Caco-2 (cell line): ENCODE data around the gene REPIN1. TPM values are rescaled to one million over a fixed set of nuclear protein-coding genes. Genes with fewer than 3 reads are reported as not detected.

Source experiments
- BruUV-seq: library from RNA; stranded (reverse); fragments of 400-500 nt; replicated peaks from 2 replicates; lab custom pipeline; 2021; lab: Mats Ljungman, UMichigan
- CTCF ChIA-PET: fragments of 300-600 bp; sonication (Branson Sonifier 250); formaldehyde crosslinking; loops from one replicate; lab custom pipeline; 2022; ENCODE audit warnings: antibody characterized with exemption; lab: Charles Lee
- POLR2A ChIA-PET: fragments of 300-600 bp; sonication (Branson Sonifier 250); formaldehyde crosslinking; loops from one replicate; lab custom pipeline; 2022; ENCODE audit warnings: antibody characterized with exemption; lab: Charles Lee
- DNase-seq, 2 experiments: peaks; one replicate each; pipeline versions ENCODE4 v3.0.0 to v3.0.0-alpha.2; 2020 to 2022
- H3K27me3 ChIP-seq: replicated peaks from 2 replicates; pipeline ENCODE4 v1.6.0; 2011; ENCODE audit warnings: low read length; ENCODE audit not compliant: control insufficient read depth, insufficient read depth
- H3K36me3 ChIP-seq: 2 replicates; pipeline ENCODE4 v1.5.1; 2011; ENCODE audit warnings: low read length; ENCODE audit not compliant: control insufficient read depth, insufficient read depth
- H3K4me1 ChIP-seq: fragments of 250-450 bp; sonication (Bioruptor Pico); 2 replicates; pipeline ENCODE4 v1.5.1; 2020; ENCODE audit warnings: mild to moderate bottlenecking
- H3K4me3 ChIP-seq: 2 replicates; pipeline ENCODE4 v1.5.1; 2011; ENCODE audit warnings: low read depth, mild to moderate bottlenecking, control low read depth, low read length
- H3K9me3 ChIP-seq: fragments of 250-450 bp; sonication (Bioruptor Pico); 2 replicates; pipeline ENCODE4 v1.5.1; 2020; ENCODE audit warnings: mild to moderate bottlenecking, moderate library complexity
- H3K27ac Mint-ChIP-seq: one replicate; pipeline ENCODE4 v1.8.0; 2022; ENCODE audit warnings: mixed read lengths; ENCODE audit not compliant: unreplicated experiment
- H3K27me3 Mint-ChIP-seq: one replicate; pipeline ENCODE4 v1.8.0; 2022; ENCODE audit warnings: mixed read lengths; ENCODE audit not compliant: insufficient read depth, unreplicated experiment
- H3K36me3 Mint-ChIP-seq: one replicate; pipeline ENCODE4 v1.8.0; 2022; ENCODE audit warnings: mild to moderate bottlenecking, mixed read lengths; ENCODE audit not compliant: insufficient read depth, unreplicated experiment
- H3K4me1 Mint-ChIP-seq: one replicate; pipeline ENCODE4 v1.8.0; 2022; ENCODE audit warnings: low read depth, mixed read lengths; ENCODE audit not compliant: unreplicated experiment
- H3K4me3 Mint-ChIP-seq: one replicate; pipeline ENCODE4 v1.8.0; 2022; ENCODE audit warnings: mild to moderate bottlenecking, moderate library complexity, mixed read lengths; ENCODE audit not compliant: unreplicated experiment
- H3K9me3 Mint-ChIP-seq: one replicate; pipeline ENCODE4 v1.8.0; 2022; ENCODE audit warnings: mixed read lengths; ENCODE audit not compliant: unreplicated experiment
- intact Hi-C: fragments of 100-400 bp; cut with micrococcal nuclease; formaldehyde crosslinking; loops from one replicate; pipeline ENCODE4 v1.10.0; 2022; ENCODE audit not compliant: unreplicated experiment
- total RNA-seq: library from RNA; stranded (reverse); gene quantifications from 2 replicates; pipeline ENCODE4 v1.2.3, GENCODE V29; 2022
- TF ChIP-seq, protein P1 (sequence below), 2 experiments: fragments of 200-600 bp in 1 of 2; IDR thresholded peaks; 1 replicate in 1 of 2; 2 replicates in 1 of 2; pipeline versions ENCODE4 v1.5.1 to v1.8.0; 2011 to 2022; ENCODE audit warnings: antibody characterized with exemption in 1 of 2, control low read depth in 1 of 2, inconsistent platforms in 1 of 2, low read depth in 1 of 2, low read length in 1 of 2, mild to moderate bottlenecking in 1 of 2, moderate library complexity in 1 of 2; ENCODE audit not compliant: insufficient read depth in 1 of 2, severe bottlenecking in 1 of 2, unreplicated experiment in 1 of 2

Gene REPIN1
- total RNA-seq, 1 experiment from 2014 or later, result 148 TPM

DNA sequence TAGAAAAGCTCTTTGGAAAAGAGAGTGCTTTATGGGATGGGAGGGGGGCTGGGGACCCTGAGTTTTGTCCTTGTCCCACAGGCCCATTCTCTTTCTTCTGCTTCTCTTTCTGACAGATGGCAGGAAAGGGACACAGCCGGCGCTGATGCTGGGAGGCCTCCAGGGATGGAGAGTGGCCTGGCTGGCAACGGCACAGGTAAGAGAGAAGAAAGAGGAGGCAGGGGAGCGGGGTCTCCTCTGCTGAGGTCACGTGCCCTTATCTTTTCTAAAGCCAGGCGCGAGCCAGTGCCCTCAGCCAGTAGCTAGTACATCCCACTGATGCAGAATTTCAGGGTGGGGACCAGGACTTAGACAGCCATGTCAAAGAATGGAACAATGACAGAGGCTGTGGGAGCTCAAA is 19.7 kb downstream of the REPIN1 start:
- no peaks in the 10 kb centered on the region; the same call in 1 of the 2 replicates for H3K36me3 ChIP-seq
- DNase-seq, result no peak
- POLR2A ChIA-PET, result no interaction called here
- H3K4me3 ChIP-seq, result no peak overlapping the region
- intact Hi-C loops, result no loop called here
- peaks cover 4% of the 10 kb centered on the region for H3K4me1 Mint-ChIP-seq
- peaks cover 14% of the 10 kb centered on the region for H3K4me1 ChIP-seq
- H3K9me3 Mint-ChIP-seq, result no peaks in the 10 kb centered on the region
- no peak overlapping the region for H3K27ac Mint-ChIP-seq
- H3K4me3 Mint-ChIP-seq, result no peak overlapping the region
- no peaks in the 10 kb centered on the region for H3K27me3 ChIP-seq
- H3K27me3 Mint-ChIP-seq, result no peaks in the 10 kb centered on the region
- CTCF ChIA-PET, result interaction anchor here (0.6 kb wide), 1 partner anchor 396 kb away, joined by 8 read pairs; no protein-coding TSS in a partner anchor
- no TSS peak for BruUV-seq
- peaks cover 5% of the 10 kb centered on the region for H3K36me3 Mint-ChIP-seq
- no peaks in the 10 kb centered on the region for H3K9me3 ChIP-seq
- TF ChIP-seq, protein P1, sequence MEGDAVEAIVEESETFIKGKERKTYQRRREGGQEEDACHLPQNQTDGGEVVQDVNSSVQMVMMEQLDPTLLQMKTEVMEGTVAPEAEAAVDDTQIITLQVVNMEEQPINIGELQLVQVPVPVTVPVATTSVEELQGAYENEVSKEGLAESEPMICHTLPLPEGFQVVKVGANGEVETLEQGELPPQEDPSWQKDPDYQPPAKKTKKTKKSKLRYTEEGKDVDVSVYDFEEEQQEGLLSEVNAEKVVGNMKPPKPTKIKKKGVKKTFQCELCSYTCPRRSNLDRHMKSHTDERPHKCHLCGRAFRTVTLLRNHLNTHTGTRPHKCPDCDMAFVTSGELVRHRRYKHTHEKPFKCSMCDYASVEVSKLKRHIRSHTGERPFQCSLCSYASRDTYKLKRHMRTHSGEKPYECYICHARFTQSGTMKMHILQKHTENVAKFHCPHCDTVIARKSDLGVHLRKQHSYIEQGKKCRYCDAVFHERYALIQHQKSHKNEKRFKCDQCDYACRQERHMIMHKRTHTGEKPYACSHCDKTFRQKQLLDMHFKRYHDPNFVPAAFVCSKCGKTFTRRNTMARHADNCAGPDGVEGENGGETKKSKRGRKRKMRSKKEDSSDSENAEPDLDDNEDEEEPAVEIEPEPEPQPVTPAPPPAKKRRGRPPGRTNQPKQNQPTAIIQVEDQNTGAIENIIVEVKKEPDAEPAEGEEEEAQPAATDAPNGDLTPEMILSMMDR (IDR thresholded peaks at IDR 0.05; ENCODE audit: insufficient read depth in 1 of 2, low read depth in 1 of 2, low read length in 1 of 2, severe bottlenecking in 1 of 2, unreplicated experiment in 1 of 2), result no peak

DNA sequence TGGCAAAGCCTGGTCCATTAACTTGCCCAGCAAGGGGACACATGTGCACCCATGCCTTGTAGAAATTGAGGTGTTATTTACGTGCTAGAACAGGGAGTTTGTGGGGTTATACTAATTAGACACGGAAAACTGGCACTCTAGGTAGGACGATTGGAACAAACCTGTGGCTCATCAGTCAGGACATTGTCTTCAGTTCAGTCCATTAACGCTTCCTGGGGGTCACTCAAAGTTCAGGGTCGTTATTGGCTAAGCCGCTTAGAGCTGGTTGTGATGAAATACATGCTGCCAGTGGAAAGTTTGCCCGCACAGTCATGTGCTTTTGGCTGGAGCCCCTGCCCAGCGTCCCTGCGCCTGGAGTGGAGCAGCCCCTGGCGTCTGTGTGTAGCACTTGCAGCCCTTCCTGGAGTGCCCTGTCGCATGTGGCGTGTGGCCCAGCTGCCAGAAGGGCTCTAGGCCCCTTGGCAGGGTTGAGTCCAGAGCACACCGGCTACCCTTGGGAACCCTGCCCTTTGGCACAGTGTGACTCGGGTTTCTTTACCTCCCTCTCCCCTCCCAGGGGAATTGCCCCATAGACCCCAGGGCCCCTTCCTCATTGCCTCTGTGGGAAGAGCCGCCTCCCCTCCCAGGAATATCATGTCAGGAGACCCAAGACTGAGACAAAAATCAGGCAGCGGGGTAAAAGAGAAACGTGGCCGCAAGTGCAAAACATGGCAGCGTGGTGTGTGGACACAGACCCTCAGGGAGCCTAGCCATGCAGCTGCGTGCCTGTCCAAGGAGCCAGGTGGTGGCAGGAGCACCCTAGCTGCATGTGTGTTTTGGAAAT is 20.3 kb downstream of the REPIN1 start:
- no TSS peak for BruUV-seq
- POLR2A ChIA-PET, result no interaction called here
- TF ChIP-seq, protein P1 (IDR thresholded peaks at IDR 0.05; ENCODE audit: insufficient read depth in 1 of 2, low read depth in 1 of 2, low read length in 1 of 2, severe bottlenecking in 1 of 2, unreplicated experiment in 1 of 2), result peak in 1 of 2 experiments; percentile 37
- no peaks in the 10 kb centered on the region; the same call in 1 of the 2 replicates for H3K36me3 ChIP-seq
- H3K4me3 ChIP-seq, result no peak overlapping the region
- H3K27ac Mint-ChIP-seq, result no peak overlapping the region
- H3K4me1 Mint-ChIP-seq, result no peaks in the 10 kb centered on the region
- no peaks in the 10 kb centered on the region for H3K9me3 Mint-ChIP-seq
- no peak for DNase-seq
- peaks cover 5% of the 10 kb centered on the region for H3K36me3 Mint-ChIP-seq
- no peaks in the 10 kb centered on the region for H3K27me3 Mint-ChIP-seq
- H3K4me1 ChIP-seq, result peaks cover 8% of the 10 kb centered on the region
- intact Hi-C loops, result no loop called here
- no peak overlapping the region for H3K4me3 Mint-ChIP-seq
- CTCF ChIA-PET, result interaction anchor here (0.6 kb wide), 1 partner anchor 395 kb away, joined by 8 read pairs; no protein-coding TSS in a partner anchor
- no peaks in the 10 kb centered on the region for H3K27me3 ChIP-seq
- H3K9me3 ChIP-seq, result no peaks in the 10 kb centered on the region

DNA sequence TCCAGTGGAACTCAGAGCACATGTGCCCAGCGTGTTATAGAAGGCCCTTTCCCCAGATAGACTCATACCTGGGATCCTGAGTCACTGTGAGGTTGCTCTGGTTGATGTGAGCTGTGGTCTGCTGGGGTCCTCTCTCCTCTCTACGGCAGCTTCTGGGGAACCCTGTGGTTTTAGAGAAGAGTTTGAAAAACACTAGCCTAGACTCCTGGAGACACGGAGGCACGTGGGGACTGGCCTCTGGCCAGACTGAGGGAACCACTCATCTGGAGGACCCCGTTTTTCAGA is 20.9 kb downstream of the REPIN1 start:
- Mint-ChIP-seq H3K27me3 (no peaks in the 10 kb centered on the region), H3K9me3 (no peaks in the 10 kb centered on the region), H3K4me3 (no peak overlapping the region), H3K27ac (no peak overlapping the region), H3K36me3 (peaks cover 5% of the 10 kb centered on the region), H3K4me1 (no peaks in the 10 kb centered on the region)
- peaks cover 2% of the 10 kb centered on the region; the same call in 1 of the 2 replicates for H3K4me1 ChIP-seq
- ChIA-PET CTCF (no interaction called here), POLR2A (no interaction called here)
- no peaks in the 10 kb centered on the region; the same call in 1 of the 2 replicates for H3K36me3 ChIP-seq
- DNase-seq, result no peak
- TF ChIP-seq, protein P1 (IDR thresholded peaks at IDR 0.05; ENCODE audit: insufficient read depth in 1 of 2, low read depth in 1 of 2, low read length in 1 of 2, severe bottlenecking in 1 of 2, unreplicated experiment in 1 of 2), result no peak
- H3K9me3 ChIP-seq, result no peaks in the 10 kb centered on the region
- intact Hi-C loops, result no loop called here
- BruUV-seq, result no TSS peak
- no peak overlapping the region for H3K4me3 ChIP-seq
- H3K27me3 ChIP-seq, result no peaks in the 10 kb centered on the region
